Astrocyte (in vitro differentiated cells and primary cell): ENCODE results near the gene TMC1. TPM values are rescaled to one million over a fixed set of nuclear protein-coding genes. Genes with fewer than 3 reads are reported as not detected.

Source experiments
- DNase-seq: peaks from one replicate; pipeline ENCODE4 v3.0.0-alpha.2; 2010; ENCODE audit warnings: low read depth
- FAIRE-seq: peaks from 2 replicates; lab custom pipeline; 2011; peaks lifted over from hg19 to GRCh38; lab: Jason Lieb, UNC
- H2AFZ ChIP-seq: 2 replicates; pipeline ENCODE4 v1.6.0; 2012; ENCODE audit warnings: low read depth, low read length, inconsistent platforms
- H3K27ac ChIP-seq: 2 replicates; pipeline ENCODE4 v1.5.1; 2011; ENCODE audit warnings: low read depth, low read length, inconsistent platforms
- H3K27me3 ChIP-seq: 2 replicates; pipeline ENCODE4 v1.6.0; 2011; ENCODE audit warnings: low read length, inconsistent platforms; ENCODE audit not compliant: insufficient read depth
- H3K36me3 ChIP-seq: 2 replicates; pipeline ENCODE4 v1.5.1; 2011; ENCODE audit warnings: low read length, inconsistent platforms; ENCODE audit not compliant: insufficient read depth
- H3K4me1 ChIP-seq: 2 replicates; pipeline ENCODE4 v1.5.1; 2011; ENCODE audit warnings: low read length, inconsistent platforms; ENCODE audit not compliant: insufficient read depth
- H3K4me2 ChIP-seq: 2 replicates; pipeline ENCODE4 v1.6.0; 2012; ENCODE audit warnings: low read length, inconsistent platforms
- H3K4me3 ChIP-seq: 2 replicates; pipeline ENCODE4 v1.5.1; 2011; ENCODE audit warnings: low read depth, mild to moderate bottlenecking, low read length, inconsistent platforms; ENCODE audit not compliant: insufficient read depth
- H3K79me2 ChIP-seq: 2 replicates; pipeline ENCODE4 v1.6.0; 2012; ENCODE audit warnings: mild to moderate bottlenecking, low read length, inconsistent platforms; ENCODE audit not compliant: insufficient read depth
- H3K9ac ChIP-seq: 2 replicates; pipeline ENCODE4 v1.6.0; 2012; ENCODE audit warnings: mild to moderate bottlenecking, low read length, inconsistent platforms
- H3K9me3 ChIP-seq: 2 replicates; pipeline ENCODE4 v1.5.1; 2012; ENCODE audit warnings: low read depth, mild to moderate bottlenecking, low read length, inconsistent platforms; ENCODE audit not compliant: insufficient read depth
- H4K20me1 ChIP-seq: 2 replicates; pipeline ENCODE4 v1.6.0; 2012; ENCODE audit warnings: low read length, inconsistent platforms; ENCODE audit not compliant: insufficient read depth
- H3K27ac Mint-ChIP-seq: one replicate; pipeline ENCODE4 v1.8.0; 2021; ENCODE audit warnings: mild to moderate bottlenecking, mixed read lengths; ENCODE audit not compliant: unreplicated experiment
- H3K27me3 Mint-ChIP-seq: one replicate; pipeline ENCODE4 v1.8.0; 2021; ENCODE audit warnings: low read depth, mixed read lengths; ENCODE audit not compliant: unreplicated experiment
- H3K36me3 Mint-ChIP-seq: one replicate; pipeline ENCODE4 v1.8.0; 2021; ENCODE audit warnings: low read depth, mixed read lengths; ENCODE audit not compliant: unreplicated experiment
- H3K4me1 Mint-ChIP-seq: one replicate; pipeline ENCODE4 v1.8.0; 2021; ENCODE audit warnings: low read depth, mixed read lengths; ENCODE audit not compliant: unreplicated experiment
- H3K4me3 Mint-ChIP-seq: one replicate; pipeline ENCODE4 v1.8.0; 2021; ENCODE audit warnings: mild to moderate bottlenecking, moderate library complexity, mixed read lengths; ENCODE audit not compliant: unreplicated experiment
- H3K9me3 Mint-ChIP-seq: one replicate; pipeline ENCODE4 v1.8.0; 2021; ENCODE audit warnings: mild to moderate bottlenecking, mixed read lengths; ENCODE audit not compliant: unreplicated experiment
- EZH2 ChIP-seq: IDR thresholded peaks from 2 replicates; pipeline ENCODE4 v1.6.1; 2012; ENCODE audit warnings: mild to moderate bottlenecking, low read length, inconsistent platforms; ENCODE audit not compliant: insufficient read depth
- total RNA-seq: library from RNA; stranded (reverse); gene quantifications from 2 replicates; pipeline ENCODE4 v1.2.1, GENCODE V29; 2021
- TF ChIP-seq, protein P1 (sequence below): IDR thresholded peaks from 2 replicates; pipeline ENCODE4 v1.5.1; 2011; ENCODE audit warnings: low read depth, mild to moderate bottlenecking, inconsistent platforms, low read length, moderate library complexity; ENCODE audit not compliant: insufficient read depth

The TMC1 gene
- total RNA-seq, 1 donor from 2014 or later, result not detected

GRCh38 chr9:72875221-72875620 is 353.8 kb downstream of the TMC1 start:
- Histone ChIP-seq H2AFZ (no peak overlapping the region), H3K4me1 (no peaks in the 10 kb centered on the region), H3K4me2 (no peak overlapping the region), H3K27ac (no peak overlapping the region), H3K4me3 (no peak overlapping the region), H3K9ac (no peak overlapping the region), H3K36me3 (no peaks in the 10 kb centered on the region), H3K79me2 (no peaks in the 10 kb centered on the region), H3K9me3 (no peaks in the 10 kb centered on the region), H3K27me3 (no peaks in the 10 kb centered on the region), H4K20me1 (no peaks in the 10 kb centered on the region)
- H3K4me1 Mint-ChIP-seq, result no peaks in the 10 kb centered on the region
- FAIRE-seq (no peak), DNase-seq (no peak)
- TF ChIP-seq EZH2, result no peak
- TF ChIP-seq, protein P1, sequence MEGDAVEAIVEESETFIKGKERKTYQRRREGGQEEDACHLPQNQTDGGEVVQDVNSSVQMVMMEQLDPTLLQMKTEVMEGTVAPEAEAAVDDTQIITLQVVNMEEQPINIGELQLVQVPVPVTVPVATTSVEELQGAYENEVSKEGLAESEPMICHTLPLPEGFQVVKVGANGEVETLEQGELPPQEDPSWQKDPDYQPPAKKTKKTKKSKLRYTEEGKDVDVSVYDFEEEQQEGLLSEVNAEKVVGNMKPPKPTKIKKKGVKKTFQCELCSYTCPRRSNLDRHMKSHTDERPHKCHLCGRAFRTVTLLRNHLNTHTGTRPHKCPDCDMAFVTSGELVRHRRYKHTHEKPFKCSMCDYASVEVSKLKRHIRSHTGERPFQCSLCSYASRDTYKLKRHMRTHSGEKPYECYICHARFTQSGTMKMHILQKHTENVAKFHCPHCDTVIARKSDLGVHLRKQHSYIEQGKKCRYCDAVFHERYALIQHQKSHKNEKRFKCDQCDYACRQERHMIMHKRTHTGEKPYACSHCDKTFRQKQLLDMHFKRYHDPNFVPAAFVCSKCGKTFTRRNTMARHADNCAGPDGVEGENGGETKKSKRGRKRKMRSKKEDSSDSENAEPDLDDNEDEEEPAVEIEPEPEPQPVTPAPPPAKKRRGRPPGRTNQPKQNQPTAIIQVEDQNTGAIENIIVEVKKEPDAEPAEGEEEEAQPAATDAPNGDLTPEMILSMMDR, result no peak
- peaks cover 6% of the 10 kb centered on the region for H3K9me3 Mint-ChIP-seq
- no peaks in the 10 kb centered on the region for H3K27me3 Mint-ChIP-seq
- H3K36me3 Mint-ChIP-seq, result no peaks in the 10 kb centered on the region
- H3K4me3 Mint-ChIP-seq, result no peak overlapping the region
- no peak overlapping the region for H3K27ac Mint-ChIP-seq

GRCh38 chr9:72880821-72881220 is 359.4 kb downstream of the TMC1 start:
- H3K9me3 ChIP-seq, result no peaks in the 10 kb centered on the region
- H3K9me3 Mint-ChIP-seq, result peaks cover 6% of the 10 kb centered on the region
- H3K36me3 ChIP-seq, result no peaks in the 10 kb centered on the region
- H3K79me2 ChIP-seq, result no peaks in the 10 kb centered on the region
- H3K9ac ChIP-seq, result no peak overlapping the region
- no peak overlapping the region for H3K27ac ChIP-seq
- TF ChIP-seq EZH2, result no peak
- TF ChIP-seq, protein P1, result no peak
- peaks cover 5% of the 10 kb centered on the region for H3K27me3 Mint-ChIP-seq
- no peaks in the 10 kb centered on the region for H3K36me3 Mint-ChIP-seq
- no peak overlapping the region for H3K4me3 Mint-ChIP-seq
- H3K4me1 Mint-ChIP-seq, result no peaks in the 10 kb centered on the region
- H2AFZ ChIP-seq, result no peak overlapping the region
- no peaks in the 10 kb centered on the region for H3K4me1 ChIP-seq
- no peaks in the 10 kb centered on the region for H4K20me1 ChIP-seq
- FAIRE-seq (no peak), DNase-seq (no peak)
- H3K27me3 ChIP-seq, result no peaks in the 10 kb centered on the region
- no peak overlapping the region for H3K4me3 ChIP-seq
- H3K4me2 ChIP-seq, result no peak overlapping the region
- H3K27ac Mint-ChIP-seq, result no peak overlapping the region

DNA sequence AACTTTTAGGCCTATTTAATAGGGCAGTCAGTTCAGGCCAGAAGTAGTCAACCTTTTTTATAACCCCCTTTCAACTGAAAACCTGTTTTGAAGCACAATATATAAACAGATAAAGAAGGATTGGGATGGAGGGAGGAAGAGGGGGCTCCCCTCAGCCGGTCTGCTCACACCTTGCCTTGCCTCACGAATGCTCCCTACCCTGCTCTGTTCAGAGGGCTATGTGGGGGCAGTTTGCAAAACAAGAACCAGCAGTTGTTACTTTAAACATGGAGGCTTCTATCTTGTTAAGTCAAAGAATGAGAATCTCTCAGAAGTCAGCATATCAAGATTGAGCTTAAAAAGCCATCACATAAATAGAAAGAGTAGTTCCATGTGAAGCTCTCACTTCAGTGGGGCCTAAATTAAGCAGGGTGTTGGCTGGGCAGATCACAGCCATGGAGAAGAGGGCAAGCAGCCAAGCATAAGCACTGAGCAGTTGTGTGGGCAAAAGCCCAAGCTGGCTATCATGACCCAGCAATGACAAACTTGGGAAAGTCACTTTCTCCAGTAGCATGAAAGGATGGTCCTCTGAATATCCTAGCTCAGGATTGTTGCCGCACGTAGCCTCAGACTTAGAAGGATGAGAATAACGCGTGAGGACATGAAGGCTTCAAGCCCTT is 360.8 kb downstream of the TMC1 start:
- H3K9ac ChIP-seq, result no peak overlapping the region
- no peaks in the 10 kb centered on the region for H3K9me3 ChIP-seq
- no peak overlapping the region for H2AFZ ChIP-seq
- H4K20me1 ChIP-seq, result no peaks in the 10 kb centered on the region
- no peak for TF ChIP-seq EZH2
- TF ChIP-seq, protein P1, result no peak
- H3K79me2 ChIP-seq, result no peaks in the 10 kb centered on the region
- FAIRE-seq, result no peak
- Mint-ChIP-seq H3K27me3 (peaks cover 5% of the 10 kb centered on the region), H3K4me3 (no peak overlapping the region), H3K36me3 (no peaks in the 10 kb centered on the region), H3K27ac (no peak overlapping the region), H3K9me3 (peaks cover 6% of the 10 kb centered on the region), H3K4me1 (no peaks in the 10 kb centered on the region)
- no peaks in the 10 kb centered on the region for H3K36me3 ChIP-seq
- H3K4me2 ChIP-seq, result no peak overlapping the region
- no peaks in the 10 kb centered on the region for H3K27me3 ChIP-seq
- H3K27ac ChIP-seq, result no peak overlapping the region
- no peak for DNase-seq
- H3K4me1 ChIP-seq, result no peaks in the 10 kb centered on the region
- no peak overlapping the region for H3K4me3 ChIP-seq
